Measurements from ENCODE around the gene MSLN.

- TF ChIP-seq CTCF (IDR thresholded peaks at IDR 0.05; ENCODE audit: low read length) (no peak), EZH2 (IDR thresholded peaks at IDR 0.05; ENCODE audit: borderline replicate concordance, low read length) (no peak)
These were observed 36.1 kb upstream of the MSLN start for GRCh38 chr16:724188-725040.

All from OCI-LY1 (cell line).